Testis (tissue), 2 donors: ENCODE measurements around the gene A3GALT2.

Experiments
- POLR2A ChIP-seq: fragments of 450-650 bp; IDR thresholded peaks from one replicate; pipeline ENCODE4 v1.6.1; 2017; ENCODE audit warnings: antibody characterized with exemption, mild to moderate bottlenecking, moderate library complexity
- TF ChIP-seq, protein P1 (sequence below), 3 experiments: fragments of 450-650 bp in 2 of 3; fragments of 200-600 bp in 1 of 3; sonication (generic) in 1 of 3; IDR thresholded peaks; one replicate each; pipeline ENCODE4 v1.5.1; 2016 to 2019; ENCODE audit warnings: antibody characterized with exemption in 3 of 3, mild to moderate bottlenecking in 2 of 3, moderate library complexity in 1 of 3

DNA sequence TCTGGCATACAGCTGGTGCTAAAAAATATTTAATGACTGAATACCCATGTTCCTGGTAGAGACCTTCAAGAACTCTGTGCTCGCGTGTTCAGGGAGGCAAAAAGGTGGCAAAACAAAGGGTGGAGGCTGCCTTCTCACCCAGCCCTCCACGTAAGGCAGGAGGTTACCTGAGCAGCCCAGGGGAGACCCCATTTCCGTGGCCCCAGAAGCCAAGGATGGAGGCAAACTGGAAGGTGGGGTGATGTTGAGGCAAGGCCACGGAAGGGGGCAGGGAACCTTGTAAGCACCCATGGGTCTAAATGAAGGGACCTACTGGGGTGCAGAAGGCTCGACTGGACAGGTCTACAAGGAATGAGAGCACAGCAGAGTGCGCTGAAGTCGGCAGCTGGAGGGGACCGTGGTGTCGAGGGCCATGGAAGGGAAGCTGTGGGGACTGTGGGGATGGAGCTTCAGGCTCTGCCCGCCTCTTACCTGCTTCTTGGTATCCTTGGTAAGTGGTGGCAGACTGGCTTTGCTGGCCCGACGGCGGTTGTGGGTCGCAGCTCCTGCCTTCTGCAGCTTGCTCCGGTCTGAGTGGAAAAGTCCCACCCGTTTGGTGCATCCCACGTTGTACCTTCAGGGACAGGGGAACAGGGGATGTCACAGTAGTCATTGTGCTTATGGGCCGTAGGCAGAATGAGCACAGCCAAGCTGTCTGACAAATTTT lies 8.9 kb upstream of the A3GALT2 start:
- TF ChIP-seq, protein P1, sequence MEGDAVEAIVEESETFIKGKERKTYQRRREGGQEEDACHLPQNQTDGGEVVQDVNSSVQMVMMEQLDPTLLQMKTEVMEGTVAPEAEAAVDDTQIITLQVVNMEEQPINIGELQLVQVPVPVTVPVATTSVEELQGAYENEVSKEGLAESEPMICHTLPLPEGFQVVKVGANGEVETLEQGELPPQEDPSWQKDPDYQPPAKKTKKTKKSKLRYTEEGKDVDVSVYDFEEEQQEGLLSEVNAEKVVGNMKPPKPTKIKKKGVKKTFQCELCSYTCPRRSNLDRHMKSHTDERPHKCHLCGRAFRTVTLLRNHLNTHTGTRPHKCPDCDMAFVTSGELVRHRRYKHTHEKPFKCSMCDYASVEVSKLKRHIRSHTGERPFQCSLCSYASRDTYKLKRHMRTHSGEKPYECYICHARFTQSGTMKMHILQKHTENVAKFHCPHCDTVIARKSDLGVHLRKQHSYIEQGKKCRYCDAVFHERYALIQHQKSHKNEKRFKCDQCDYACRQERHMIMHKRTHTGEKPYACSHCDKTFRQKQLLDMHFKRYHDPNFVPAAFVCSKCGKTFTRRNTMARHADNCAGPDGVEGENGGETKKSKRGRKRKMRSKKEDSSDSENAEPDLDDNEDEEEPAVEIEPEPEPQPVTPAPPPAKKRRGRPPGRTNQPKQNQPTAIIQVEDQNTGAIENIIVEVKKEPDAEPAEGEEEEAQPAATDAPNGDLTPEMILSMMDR (IDR thresholded peaks at IDR 0.05), result no peak
- TF ChIP-seq POLR2A, result no peak
